Left hindlimb (tissue), 1 donor: ENCODE results near the gene TBC1D10B.
"Not testable (repeated sequence)": the region's sequence is repeated elsewhere in the genome, so short reads cannot be mapped to it uniquely, and the experiment has no call there.

Source experiments
- DNase-seq: peaks from one replicate; pipeline ENCODE4 v3.0.0-alpha.2; 2018

The TBC1D10B gene

DNA sequence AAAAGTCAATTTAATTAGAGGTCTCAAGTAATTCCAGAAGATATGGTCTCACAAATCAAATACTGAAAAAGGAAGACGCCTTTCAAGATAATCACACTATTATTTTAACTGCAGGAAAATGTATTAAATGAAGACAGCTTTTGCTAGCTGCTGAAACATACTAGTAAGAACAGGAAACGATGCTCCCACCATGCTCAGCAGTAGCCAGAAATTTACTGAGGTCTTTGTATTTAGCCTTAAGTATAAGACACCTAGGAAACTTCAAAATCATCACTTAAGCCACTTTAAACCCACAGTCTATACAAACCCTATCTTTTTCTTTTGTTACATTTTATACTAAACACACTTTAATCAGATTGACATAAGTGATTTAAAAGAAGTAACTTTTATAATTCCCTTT, 51.6 kb downstream of the TBC1D10B start:
- DNase-seq = not testable (repeated sequence)

DNA sequence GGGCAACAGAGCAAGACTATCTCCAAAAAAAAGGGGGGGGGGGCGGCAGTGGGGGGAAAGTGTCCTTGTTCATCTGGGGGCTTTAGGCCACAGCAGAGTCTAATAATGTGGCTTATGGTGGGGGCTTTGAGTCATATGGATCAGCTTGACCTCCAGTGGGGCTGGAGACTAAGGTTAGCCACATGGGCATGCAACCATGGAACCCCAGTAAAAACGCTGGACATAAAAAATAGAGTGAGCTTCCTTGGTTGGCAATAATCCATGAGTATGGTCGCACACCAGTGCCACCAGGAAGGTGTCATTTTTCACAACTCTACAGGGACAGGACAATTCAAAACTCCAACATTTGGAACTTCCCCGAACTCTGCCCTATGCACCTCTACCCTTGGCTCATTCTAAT, 59.4 kb downstream of the TBC1D10B start:
- DNase-seq = not testable (repeated sequence)

DNA sequence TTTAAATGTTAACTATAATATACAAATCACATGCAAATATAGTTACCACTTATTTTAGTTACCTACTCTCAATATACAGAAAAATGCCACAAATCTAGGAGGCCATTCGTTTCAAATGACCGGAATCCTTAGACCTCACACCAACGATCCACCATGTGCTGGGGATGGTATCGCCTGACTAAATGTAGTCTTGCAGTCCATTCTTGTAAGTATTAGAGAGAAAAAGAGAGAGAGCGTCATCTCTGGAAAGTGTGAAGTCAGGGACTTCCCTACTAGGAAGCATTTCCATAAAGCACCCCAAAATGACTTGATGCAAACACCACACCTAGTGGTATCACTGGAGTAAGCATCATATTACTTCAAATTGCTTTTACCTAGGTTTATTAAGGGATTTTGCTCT, 61.0 kb downstream of the TBC1D10B start:
- not testable (repeated sequence) for DNase-seq
